ENCODE results near the gene PXN.
A peak's percentile ranks its signal among the peaks of the same experiment; 100 is the strongest.
"Not testable (repeated sequence)": the region's sequence is repeated elsewhere in the genome, so short reads cannot be mapped to it uniquely, and the experiment has no call there.

PXN gene

DNA sequence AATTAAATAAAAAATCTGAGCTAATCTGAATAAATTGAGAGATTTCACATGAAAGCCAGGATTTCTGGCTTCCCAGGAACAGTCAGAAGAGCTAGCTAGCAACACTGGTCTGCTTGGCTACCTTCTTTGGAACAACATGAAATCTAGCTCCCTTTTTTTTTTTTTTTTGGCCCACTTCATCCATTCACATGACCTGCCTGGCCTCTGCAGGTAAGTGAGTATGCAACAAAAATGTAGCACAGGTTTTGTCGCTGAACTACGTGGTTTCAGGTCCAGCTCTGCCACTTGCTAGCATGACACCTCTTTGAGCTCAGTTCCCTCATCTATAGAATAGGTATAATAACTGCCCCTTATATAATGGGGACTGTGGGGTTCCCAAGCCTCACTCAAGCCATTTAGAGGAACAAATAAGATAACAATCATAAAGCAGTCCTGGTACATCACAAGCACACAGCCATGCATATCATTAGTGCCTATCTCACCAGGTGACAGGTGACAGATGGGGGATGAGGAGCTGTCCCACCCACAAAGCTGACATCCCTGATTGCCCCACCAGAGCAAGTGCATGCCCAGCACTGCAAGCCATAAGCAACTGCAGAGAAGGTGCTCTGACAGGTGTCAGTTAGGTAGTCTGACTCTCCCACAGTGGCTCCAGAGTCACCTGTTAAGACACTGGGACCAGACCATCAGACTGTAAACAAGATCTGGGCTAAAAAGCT lies 25.6 kb downstream of the PXN start:
- no peak for DNase-seq

DNA sequence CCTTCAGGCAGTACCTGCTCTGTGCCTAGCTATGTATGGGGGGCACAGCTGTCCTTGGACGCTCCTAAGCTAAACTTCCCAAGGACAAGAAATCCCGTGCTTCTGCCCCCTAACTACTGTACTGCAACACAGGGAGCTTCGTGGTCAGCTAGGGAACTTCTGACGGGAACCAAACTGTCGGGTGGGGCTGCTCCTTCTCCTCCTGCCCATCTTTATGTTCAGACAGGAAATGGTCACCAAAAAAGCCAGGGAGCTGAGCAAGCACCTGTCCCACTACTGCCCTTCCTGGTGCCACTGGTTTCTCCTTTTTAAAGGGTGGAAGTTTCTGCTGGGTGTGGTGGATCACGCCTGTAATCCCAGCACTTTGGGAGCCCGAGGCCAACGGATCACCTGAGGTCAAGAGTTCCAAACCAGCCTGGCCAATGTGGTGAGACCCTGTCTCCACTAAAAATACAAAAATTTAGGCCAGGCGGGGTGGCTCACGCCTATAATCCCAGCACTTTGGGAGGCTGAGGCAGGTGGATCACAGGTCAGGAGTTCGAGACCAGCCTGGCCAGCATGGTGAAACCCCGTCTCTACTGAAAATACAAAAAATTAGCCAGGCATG lies 26.6 kb downstream of the PXN start:
- no peak for DNase-seq

DNA sequence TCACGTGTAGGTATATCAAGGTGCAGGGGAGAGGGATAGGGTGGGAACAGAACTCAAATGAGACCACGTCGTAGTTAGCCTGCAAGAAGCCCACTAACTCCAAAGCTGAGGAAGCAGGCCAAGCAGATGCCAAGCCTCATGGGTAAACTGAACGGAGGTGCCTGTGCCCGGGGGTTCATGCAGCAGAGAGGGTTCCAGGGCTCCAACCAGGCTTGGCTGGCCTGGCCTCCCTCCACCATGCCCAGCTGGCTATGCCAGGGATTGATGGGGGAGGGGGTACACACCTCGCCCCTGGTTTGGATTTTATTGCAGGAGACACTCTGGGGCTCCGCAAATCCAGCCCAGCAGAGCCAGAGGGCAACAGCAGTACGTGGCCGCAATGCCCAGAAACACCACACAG lies 27.3 kb downstream of the PXN start:
- no peak for DNase-seq

DNA sequence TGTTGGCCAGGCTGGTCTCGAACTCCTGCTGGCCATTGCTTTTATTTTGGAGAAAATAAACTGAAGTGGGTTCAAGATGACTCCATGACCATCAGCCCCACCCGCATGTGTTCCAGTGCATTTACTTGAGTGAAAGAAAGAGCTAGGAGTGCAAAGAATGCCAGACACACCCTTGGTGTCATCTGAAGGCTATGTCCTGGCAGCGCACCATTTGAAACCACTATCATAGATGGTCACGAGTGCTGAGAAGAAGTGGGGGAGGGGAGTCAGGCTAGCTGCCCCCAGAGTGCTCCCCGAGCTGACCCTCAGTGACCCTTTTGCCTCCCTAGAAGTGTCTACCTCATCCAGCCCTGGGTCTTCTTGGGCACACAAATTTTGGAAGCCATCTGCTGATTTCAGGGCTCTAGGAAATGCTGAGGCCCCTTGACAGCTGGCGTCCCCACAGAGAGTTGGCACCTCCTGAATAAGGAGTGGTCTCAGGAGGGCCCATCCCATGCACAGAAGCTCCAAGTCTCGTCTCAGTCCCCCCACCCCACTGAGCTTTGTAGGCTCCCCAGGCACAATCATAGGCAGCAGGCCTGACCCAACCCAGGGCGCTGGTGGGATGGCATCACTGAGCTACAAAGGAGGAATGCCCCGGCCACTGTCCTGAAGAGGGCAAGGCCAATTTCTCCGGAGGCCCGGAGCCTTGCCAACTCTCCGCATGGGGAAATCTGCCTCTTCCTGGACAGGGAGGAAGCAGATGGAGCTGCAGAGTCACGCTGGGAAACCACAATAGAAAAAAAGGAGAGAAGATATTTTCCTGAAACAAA lies 28.0 kb downstream of the PXN start:
- DNase-seq: no peak

DNA sequence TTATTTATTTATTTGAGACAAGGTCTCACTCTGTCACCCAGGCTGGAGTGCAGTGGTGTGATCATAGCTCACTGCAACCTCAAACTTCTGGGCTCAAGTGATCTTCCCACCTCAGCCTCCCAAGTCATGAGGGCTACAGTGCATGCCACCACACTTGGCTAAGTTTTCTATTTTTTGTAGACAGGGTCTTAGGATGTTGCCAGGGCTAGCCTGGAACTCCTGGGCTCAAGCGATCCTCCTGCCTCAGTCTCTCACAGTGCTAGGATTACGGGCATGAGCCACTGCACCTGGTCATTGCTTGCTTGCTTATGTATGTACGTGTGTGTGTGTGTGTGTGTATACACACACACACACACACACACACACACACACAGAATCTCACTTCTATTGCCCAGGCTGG lies 28.7 kb downstream of the PXN start:
- DNase-seq: not testable (repeated sequence)

DNA sequence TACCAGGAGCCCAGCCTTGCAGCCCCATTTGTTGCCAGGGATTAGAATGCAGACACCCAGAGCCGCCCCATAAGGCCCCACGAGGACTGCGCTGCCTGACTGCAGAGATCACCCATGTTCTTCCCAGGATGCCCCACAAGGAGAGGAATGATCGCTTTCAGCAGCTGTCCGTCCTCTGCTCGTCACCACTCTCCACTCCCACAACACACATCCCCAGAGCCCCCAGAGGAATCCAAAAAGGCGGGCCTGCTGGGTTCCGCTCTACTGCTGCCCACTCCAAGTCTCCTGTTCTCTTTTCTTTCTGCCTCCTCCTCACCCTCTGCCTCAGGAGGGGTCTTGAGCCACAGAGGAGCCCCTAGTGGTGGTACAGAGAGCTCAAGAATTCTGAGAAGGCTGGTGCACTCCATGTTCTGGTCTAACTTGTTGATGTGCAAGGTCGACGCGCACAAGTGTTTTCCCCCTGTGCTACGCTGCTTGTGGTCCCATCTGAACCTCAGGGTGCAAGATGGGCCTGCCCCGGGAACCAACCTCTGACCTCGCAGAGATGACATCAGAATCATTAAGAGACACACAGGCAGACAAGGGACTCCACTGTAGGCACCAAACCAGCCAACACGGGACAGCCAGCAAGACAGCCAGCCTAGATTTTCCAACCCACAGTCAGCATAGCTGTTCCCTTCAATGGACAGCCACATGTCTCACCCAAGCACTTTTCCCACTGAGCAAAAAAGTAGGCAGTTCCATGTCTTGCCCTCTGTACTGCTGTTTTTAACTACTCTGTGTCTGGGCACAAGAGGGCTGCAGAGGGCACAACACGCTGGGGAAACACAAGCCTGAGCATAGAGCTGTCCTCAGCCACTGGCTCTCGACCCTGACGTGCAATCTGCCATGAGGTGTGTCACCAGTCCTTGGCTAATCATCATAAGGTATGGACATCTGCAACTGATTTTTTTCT lies 29.9 kb downstream of the PXN start:
- no peak for DNase-seq

DNA sequence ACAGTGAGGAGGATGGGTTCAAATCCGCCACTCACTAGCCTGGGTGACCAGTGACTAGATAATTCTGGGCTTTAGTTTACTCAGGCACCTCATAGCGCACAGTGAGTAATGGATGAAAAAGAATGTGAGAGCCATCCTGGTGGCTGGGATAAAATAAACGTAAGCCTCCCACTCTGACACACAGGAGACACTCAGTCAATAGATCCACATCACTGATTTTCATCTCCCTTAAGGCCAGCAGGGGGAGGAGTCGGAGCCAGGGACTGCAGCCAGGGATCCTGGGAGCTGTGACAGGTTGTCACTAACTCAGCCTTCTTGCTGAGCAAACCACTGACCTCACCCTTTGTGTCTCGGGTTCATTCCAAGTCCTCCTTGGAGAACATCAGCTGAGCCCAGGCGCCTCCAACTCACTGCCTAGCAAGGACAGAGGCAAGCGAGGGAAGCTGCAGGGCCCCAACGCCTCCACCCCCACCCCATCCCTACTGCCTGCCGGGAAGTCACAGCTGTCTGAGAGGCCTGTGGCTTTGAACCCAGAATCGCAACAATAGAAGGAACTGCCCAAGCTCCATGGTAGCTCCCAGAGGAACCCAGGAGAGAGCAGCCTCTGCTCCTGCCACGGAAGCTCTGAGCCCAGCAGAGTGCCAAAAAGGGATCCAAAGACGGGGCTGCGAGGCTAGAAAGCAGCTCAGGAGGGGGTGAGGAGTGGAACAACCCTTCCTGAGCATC lies 30.7 kb downstream of the PXN start:
- DNase-seq: no peak

DNA sequence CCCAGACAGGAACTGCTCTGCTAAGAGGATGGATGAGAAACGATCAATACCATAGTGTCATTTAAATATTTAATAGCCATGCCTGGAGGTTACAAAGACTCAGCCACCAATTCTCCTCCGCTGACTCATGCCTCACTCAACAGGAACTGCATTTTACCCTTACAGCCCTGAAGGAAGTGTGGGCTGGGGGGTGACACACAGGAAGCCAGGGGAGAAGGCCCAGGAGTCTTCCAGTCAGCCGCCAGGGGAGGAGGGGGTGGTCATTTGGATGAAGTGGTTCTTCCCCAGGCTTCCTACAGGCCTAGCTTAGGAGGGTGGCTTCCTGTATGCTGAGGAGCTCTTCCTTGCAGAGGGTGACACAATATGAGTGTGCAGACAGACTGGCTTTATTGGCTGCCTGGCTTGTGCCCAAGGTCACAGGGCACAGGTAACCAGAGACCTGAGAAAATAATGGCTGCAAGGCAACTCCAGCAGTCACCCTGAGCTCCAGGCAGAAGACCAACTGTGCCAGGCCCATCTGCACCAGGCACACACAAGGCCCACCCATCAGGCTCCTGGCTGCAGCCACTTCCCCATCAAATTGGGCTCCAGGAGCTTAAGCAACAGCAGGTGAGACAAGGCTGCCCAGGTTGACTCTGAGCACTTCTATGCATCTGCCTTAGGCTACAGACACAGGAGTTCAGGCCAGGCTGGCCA lies 34.1 kb downstream of the PXN start:
- peak; percentile 73 for DNase-seq

DNA sequence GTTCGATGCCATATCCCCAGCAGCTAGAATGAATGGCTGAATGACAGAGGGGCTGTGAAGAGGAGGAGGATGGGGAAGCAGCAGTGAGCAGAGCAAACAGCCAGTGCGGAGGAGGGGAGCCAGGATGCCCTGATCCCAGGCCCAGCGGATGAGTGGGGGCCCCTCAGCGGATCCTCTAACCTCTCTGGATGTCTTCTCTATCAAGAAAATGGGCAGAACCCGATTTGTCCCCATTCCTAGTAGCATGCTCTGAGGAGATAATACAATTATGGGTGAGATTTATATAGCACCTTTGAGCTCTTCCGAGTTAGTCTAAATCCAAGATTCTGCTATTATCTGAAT lies 34.6 kb downstream of the PXN start:
- DNase-seq: no peak

DNA sequence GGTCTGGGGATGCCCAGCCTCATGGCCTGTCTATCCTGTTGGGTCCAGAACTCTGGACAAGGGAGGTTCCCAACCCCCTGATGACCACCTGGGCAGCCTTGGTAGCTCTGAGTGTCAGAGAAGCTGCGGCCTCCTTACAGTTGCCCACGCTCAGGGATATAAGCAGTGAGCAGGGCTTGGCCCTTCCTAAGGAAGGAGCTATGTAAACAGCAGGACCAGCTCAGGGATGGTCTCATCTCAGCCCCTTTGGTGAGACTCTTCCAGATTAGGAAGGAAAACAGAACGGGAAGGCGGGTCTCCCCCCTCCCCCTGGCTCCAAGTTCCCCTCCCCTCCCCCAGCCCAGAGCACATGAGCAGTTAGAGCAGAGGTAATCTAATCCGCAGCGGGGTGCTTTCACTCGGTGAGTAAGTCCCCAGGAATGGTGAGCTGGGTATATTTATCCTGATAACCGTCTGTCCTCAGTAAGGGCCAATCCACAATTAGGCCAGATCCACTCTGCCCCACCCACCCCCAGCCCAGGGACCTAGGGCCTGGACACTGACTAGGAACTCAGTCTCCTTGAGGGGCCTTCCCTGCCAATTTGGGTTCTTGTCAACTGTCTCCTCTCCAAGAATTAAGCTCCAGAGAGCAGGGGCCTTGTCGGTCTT lies 35.1 kb downstream of the PXN start:
- no peak for DNase-seq

DNA sequence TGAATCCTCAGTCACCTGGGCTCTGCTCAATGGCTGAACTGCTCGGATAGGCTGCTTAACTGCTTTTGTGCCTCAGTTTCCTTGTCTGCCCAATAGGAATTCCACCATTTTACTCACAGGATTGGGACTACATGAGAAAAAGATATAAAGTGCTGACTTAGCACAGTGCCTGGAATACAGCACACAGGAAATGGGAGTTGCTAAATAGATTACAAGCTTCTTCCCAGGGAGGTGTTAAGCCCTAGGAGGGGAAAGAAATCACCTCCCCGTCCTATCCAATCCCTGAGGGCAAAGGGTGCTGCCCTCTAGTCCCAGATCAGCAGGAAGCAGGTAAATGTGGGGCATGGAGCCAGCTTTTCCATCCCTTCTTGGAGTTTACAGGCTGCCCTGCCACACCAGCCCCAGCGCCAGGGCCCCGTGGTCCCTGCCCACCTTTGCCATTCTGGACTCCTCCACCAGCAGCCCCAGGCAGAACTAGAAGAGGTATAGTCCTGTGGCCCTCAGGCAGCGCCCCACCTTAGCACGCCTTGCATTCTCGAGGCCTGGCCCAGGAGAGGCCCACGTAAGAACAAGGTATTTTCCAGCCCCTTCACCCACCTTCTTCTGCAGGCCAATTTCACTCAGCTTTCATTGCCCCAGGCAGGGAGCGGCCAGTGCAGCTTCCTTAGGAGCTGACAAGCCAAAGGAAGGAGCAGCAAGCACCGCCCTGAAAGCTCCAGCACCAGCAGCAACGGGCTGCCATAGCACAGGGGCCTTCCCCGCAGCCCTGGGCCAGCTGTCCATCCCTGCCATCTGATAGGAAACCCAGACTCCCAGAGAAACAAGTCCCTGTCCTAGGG lies 35.8 kb downstream of the PXN start:
- no peak for DNase-seq

DNA sequence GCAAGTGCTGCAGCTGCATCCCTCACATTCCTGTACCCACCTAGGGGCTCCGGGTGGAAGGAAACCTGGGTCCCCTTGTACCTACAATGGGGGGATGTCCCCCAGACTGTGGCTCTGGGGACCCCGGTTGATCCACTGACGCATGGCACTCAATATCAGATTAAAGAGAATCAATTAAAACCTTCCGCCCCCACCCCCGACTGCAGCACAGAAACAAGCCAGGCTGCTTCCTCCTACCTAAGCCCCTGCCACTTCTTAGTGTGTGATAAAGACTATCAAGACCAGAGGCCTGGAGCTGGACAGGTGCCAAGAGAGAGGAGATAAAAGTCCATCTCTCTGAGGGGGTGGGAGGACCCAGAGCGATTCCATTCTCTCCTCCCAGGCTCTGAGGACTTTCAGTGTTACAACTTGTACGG lies 36.5 kb downstream of the PXN start:
- no peak for DNase-seq

DNA sequence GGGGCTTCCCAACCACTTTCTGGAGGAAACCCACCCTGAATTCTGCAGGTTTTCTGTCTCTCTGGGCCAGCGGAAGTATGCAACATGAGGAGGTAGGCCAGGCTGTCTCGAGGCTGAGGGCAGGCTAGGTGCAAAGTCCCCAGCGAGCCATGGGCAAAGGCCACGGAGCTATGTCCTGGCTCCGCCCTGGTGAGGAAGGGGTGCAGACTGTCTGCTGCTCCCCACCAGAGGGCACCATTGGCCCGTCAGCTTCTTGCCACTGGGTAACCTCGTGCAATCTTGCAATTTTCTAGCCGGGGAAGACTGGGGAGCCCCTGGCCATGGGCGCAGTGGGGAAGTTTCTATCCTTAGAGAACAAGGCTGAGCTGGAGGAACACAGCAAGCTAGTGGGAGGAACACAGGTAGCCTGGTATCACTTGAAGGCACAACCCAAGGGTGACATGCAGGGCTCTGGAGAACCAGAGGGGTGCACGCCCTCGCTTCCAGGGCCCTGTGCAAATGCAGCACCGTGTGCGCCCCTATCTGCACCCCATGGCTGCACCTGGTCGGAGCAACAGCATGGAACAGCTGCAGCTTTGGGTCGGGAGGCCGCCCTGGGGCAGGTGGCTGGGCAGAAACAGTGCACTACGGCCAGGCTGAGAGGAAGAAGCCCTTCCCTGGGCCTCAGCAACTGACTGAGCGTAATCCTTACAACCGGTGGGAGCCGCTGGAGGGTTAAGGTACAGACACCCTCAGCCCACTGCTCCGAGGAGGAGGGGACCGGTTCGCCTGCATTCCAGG lies 37.0 kb downstream of the PXN start:
- peak; percentile 87 for DNase-seq

DNA sequence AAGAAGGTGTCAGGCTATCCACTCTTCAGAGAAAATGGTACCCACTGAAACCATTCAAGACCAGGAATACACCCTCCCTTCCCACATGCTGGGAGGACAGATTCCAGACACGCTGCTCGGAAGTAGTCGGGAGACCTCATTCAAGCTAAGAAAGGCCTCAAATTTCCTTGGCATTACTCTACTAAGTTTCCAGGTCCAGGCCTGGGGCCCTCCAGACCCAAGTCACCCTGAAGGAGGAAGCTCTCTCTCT lies 37.6 kb downstream of the PXN start:
- DNase-seq: no peak

DNA sequence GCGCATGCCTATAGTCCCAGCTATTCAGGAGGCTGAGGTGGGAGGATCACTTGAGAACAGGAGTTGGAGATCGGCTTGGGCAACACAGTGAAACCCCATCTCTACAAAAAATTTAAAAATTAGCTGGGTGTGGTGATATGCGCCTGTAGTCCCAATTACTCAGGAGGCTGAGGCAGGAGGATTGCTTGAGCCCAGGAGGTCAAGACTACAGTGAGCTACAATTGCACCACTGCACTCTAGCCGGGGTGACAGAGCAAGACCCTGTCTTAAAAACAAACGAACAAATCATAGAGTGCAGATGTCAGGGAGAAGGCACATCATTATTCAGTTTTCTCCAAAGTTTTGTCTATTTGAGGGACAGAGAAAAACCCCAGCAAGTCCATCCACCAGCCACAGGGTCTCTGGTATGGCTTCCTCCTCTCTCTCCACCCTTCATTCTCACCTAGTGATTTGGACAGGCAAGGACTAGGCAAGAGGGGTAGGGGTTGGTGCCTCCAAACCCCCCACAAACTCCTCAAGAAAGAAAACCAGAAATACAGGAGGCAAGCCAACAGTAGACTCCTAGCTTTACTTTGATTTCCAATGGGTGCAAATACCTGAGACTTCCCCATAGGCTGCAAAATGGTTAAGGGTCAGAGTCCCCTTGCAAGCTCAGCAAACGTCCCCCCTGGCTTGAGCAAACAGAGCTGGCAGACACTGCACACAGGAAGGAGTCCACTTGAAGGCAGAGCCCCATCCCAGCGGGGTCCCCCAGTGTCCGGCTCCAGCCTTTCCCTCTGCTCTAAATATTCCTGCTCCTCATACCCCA lies 38.1 kb downstream of the PXN start:
- no peak for DNase-seq

DNA sequence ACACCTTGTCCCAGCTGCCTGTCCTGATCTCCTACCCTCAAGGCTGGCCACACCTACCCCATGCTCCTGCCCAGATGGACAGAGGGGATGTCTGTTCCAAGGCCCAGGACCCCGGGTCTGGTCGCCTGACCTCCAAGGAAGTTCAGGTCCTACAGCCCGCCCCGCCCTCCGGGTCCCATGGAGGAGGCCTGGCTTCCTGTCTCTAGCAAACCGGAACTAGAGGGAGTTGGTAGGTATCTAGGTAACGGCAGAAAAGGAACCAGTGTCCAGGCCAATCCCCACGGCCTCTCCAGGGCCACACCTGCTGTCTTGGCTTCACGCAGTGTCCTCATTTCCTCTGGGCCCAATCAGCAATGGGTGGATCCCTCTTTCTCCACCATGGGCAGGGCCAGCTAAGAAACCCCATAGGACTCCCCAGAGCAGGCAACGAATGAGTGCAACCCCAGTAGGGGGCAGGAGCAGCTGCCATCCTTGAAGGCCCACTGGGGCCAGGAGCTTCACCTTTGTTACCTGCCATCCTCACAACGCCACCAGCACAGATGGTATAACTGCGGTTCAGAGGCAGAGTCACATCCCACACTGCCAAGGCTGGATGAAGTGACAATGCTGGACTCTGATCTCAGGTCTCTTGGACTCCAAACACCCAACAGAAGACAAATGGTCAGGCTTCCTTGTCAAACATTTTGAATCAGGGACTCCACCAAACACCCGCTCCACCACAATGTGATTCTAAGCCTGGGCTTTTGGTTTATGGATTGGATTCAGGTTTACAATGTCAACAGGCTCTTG lies 39.5 kb downstream of the PXN start:
- DNase-seq: no peak

DNA sequence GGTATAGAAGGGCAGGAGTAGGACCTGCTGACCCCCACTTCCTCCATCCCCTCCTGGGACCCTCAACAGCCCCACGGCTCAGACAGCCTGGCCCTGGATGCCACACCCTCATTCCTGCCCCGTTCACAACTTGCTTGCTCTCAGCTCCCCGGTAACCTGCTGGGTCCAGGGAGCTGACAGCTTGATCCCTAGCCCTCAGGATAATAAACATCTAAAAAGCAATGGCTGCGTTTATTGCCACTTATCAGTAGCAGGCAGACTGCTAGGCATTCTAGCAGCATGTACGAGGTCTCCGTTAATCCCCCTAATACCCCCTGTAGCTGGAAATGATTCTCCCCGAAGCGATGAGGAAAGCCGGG lies 40.4 kb downstream of the PXN start:
- no peak for DNase-seq
